Right lobe of liver (tissue), 4 donors: ENCODE data around the gene KRTAP4-7.

ENCODE experiments used
- POLR2A ChIP-seq: fragments of 450-650 bp; IDR thresholded peaks from one replicate; pipeline ENCODE4 v1.6.1; 2017; ENCODE audit warnings: antibody characterized with exemption, mild to moderate bottlenecking
- TF ChIP-seq, protein P1 (sequence below), 4 donors: fragments of 200-600 bp in 3 of 4; fragments of 450-650 bp in 1 of 4; IDR thresholded peaks; one replicate each; pipeline versions ENCODE4 v1.5.1 to v1.8.0; 2016 to 2022; ENCODE audit warnings: antibody characterized with exemption in 4 of 4, mild to moderate bottlenecking in 2 of 4
- donor health status: DM: no; HTN: no; CAD: no.
- donor health status: DM: no; HTN: no; CAD: no.
- donor health status: DM: no; HTN: yes; CAD: no.

DNA sequence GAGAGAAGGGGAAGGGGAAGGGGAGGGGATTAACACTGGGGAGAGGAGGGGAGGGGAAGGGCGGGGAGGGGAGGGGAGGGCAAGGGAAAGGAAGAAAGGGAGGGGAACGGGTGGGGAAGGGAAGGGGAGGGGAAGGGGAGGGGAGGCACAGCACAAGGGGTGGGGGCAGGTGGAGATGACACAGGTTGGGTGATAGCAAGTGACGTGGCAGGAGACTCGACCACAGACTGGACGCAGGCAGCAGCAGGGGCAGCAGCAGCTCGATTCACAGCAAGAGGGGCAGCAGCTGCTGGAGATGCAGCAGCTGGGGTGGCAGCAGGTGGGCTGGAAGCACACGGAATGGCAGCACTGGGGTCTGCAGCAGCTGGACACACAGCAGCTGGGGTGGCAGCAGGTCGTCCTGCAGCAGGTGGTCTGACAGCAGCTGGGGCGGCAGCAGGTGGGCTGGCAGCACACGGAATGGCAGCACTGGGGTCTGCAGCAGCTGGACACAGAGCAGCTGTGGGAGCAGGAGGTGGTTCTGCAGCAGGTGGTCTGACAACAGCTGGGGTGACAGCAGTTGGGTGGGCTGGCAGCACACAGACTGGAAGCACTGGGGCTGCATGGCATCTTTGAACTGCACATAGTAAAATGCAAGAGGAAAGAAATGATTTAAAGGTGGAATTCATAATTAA, 17.8 kb downstream of the KRTAP4-7 start, which contains the start of gene KRTAP4-16:
- no peak for TF ChIP-seq POLR2A
- TF ChIP-seq, protein P1, sequence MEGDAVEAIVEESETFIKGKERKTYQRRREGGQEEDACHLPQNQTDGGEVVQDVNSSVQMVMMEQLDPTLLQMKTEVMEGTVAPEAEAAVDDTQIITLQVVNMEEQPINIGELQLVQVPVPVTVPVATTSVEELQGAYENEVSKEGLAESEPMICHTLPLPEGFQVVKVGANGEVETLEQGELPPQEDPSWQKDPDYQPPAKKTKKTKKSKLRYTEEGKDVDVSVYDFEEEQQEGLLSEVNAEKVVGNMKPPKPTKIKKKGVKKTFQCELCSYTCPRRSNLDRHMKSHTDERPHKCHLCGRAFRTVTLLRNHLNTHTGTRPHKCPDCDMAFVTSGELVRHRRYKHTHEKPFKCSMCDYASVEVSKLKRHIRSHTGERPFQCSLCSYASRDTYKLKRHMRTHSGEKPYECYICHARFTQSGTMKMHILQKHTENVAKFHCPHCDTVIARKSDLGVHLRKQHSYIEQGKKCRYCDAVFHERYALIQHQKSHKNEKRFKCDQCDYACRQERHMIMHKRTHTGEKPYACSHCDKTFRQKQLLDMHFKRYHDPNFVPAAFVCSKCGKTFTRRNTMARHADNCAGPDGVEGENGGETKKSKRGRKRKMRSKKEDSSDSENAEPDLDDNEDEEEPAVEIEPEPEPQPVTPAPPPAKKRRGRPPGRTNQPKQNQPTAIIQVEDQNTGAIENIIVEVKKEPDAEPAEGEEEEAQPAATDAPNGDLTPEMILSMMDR (IDR thresholded peaks at IDR 0.05), result no peak
